Skeletal muscle tissue (tissue), 5 donors: ENCODE measurements around the gene NEAT1. TPM values are rescaled to one million over a fixed set of nuclear protein-coding genes. Genes with fewer than 3 reads are reported as not detected.

Source experiments
- H3K27ac ChIP-seq: one replicate; pipeline ENCODE4 v1.7.0; 2013; ENCODE audit warnings: mild to moderate bottlenecking, low read depth, low read length, inconsistent platforms
- H3K27me3 ChIP-seq, 3 donors: one replicate each; pipeline ENCODE4 v1.7.0; 2013; ENCODE audit warnings: low read length in 3 of 3; ENCODE audit not compliant: control insufficient read depth in 3 of 3, insufficient read depth in 3 of 3
- H3K36me3 ChIP-seq, 3 donors: one replicate each; pipeline ENCODE4 v1.7.0; 2013; ENCODE audit warnings: low read length in 3 of 3; ENCODE audit not compliant: control insufficient read depth in 3 of 3, insufficient read depth in 3 of 3
- H3K4me1 ChIP-seq, 3 donors: one replicate each; pipeline ENCODE4 v1.7.0; 2013; ENCODE audit warnings: low read length in 3 of 3, mild to moderate bottlenecking in 3 of 3; ENCODE audit not compliant: control insufficient read depth in 3 of 3, insufficient read depth in 3 of 3
- H3K4me3 ChIP-seq, 3 donors: one replicate each; pipeline ENCODE4 v1.7.0; 2013; ENCODE audit warnings: low read length in 3 of 3
- H3K9ac ChIP-seq, 3 donors: one replicate each; pipeline ENCODE4 v1.7.0; 2013; ENCODE audit warnings: low read length in 3 of 3, mild to moderate bottlenecking in 3 of 3, moderate library complexity in 2 of 3, low read depth in 1 of 3
- H3K9me3 ChIP-seq, 3 donors: one replicate each; pipeline ENCODE4 v1.7.0; 2013; ENCODE audit warnings: low read length in 3 of 3; ENCODE audit not compliant: control insufficient read depth in 3 of 3
- small RNA-seq: library from RNA; depleted of rRNA; stranded (forward); fragments of <200 nt; gene quantifications from one replicate; pipeline ENCODE3, GENCODE V24; 2014
- total RNA-seq: library from RNA; depleted of rRNA; stranded (reverse); fragments of >200 nt; gene quantifications from one replicate; pipeline ENCODE4 v1.2.3, GENCODE V29; 2014
- donor health status: Osteomylitis.

NEAT1 gene
- total RNA-seq, 1 donor from 2014 or later, result 26.1 TPM

DNA sequence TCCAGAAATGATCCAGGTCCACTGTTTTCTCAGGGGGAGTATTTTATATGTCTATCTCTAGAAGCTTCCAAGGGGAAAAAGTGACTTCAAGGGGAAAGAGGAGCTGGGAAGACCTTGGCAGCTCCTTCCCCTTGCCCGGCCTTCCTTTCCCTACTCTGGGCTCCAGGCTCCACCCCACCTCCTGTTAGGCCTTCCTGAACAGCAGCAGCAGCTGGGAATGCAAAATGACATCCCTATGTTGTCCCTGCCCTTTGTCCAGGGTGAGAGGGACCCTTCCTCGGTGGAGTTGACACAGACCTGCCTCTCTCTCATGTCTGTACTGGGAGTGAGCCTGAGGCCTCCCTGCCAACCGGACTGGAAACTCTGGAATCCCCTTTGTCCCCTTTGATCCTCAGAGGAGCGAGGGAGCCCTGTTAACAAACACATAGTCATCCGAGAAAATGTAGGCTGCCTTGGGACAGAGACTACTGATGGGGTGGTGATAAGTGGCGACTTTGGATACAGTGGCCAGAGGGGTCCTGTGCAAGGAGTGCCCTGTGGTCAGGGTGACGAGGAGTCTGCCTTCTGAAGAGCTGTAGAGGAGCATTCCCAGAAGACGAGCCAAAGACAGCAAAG is 67.2 kb downstream of the NEAT1 start:
- Histone ChIP-seq H3K9me3 (no peaks in the 10 kb centered on the region), H3K4me1 (peaks cover 89 to 90% (median 90%) of the 10 kb centered on the region in 3 donors), H3K27ac (peak overlapping the region; percentile 100), H3K4me3 (peak overlapping the region in 2 of 3 donors; percentile 43 to 54), H3K9ac (peak overlapping the region; percentile 25 to 84 (median 55)), H3K27me3 (no peaks in the 10 kb centered on the region), H3K36me3 (no peaks in the 10 kb centered on the region)

DNA sequence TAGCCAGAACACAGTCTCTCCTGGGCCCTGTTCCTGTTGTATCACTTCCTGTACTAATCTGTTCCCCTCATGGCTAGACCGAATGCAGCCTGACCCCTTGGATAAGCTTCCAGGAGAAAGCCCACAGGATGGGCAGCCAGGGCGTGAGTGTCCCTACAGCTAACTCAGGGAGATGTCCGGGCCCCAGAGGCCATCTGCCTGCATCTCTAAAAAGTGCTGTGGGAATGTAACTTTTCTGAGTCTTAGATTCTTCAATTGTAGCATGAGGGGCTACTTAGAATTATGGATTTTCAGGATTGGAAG is 68.5 kb downstream of the NEAT1 start:
- Histone ChIP-seq H3K27me3 (no peaks in the 10 kb centered on the region), H3K9ac (peak overlapping the region; percentile 78 to 85 (median 79)), H3K4me1 (peaks cover 90 to 91% (median 90%) of the 10 kb centered on the region in 3 donors), H3K4me3 (peak overlapping the region in 1 of 3 donors; percentile 2), H3K36me3 (no peaks in the 10 kb centered on the region), H3K9me3 (no peaks in the 10 kb centered on the region), H3K27ac (peak overlapping the region; percentile 100)

DNA sequence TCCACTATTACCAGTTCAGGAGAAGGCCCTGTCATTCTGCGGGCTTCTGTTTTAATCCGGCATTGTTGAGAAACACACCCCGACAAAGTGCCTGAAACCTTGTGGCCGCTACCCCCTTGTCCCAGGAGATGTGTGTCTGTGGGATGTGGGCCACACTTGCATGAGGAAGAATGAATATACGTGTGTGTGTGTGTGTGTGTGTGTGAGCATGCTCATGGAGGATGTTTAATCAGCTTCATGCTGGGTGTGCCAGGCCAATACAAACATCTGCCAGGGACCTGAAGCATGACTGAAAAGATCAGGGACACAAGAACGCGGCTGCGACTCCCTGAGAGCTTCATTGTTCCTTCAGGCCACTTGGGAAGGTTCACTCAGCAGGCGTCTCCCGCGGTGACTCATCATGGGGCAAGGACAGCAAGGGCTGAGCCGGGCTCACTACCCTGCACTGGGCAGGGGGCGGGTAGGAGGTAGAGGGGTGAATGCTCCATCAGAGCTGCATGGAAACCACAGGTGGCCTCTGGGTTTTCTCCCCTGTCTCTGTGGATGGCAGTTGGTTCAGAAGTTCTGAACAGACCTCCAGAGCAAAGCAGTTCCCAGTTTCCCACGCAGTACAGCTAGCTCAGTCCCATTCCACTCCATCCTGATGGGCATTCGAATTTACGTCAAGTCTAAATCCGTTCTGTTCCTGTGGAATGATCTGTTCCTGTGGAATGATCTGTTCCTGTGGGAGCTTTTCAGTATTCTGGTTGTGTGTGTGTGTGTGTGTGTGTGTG is 69.2 kb downstream of the NEAT1 start:
- Histone ChIP-seq H3K9me3 (no peaks in the 10 kb centered on the region), H3K36me3 (no peaks in the 10 kb centered on the region), H3K4me1 (peaks cover 92 to 94% (median 92%) of the 10 kb centered on the region in 3 donors), H3K27me3 (no peaks in the 10 kb centered on the region), H3K4me3 (peak overlapping the region in 2 of 3 donors; percentile 2 to 64), H3K9ac (peak overlapping the region; percentile 78 to 85 (median 79)), H3K27ac (peak overlapping the region; percentile 100)

DNA sequence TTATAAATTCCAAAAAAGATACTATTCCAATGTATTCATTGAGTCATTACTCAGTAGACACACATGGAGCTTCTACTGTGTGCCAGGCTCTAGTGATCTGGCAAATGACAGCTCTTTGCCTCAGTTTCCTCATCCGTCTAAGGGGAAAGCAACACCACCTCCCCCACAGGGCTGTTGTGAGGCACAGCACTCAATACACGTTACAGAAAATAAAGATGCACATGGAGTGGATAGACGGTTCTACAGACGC is 69.7 kb downstream of the NEAT1 start:
- no peaks in the 10 kb centered on the region for H3K9me3 ChIP-seq
- H3K27ac ChIP-seq, result peak overlapping the region; percentile 100
- H3K36me3 ChIP-seq, result no peaks in the 10 kb centered on the region
- no peaks in the 10 kb centered on the region for H3K27me3 ChIP-seq
- peaks cover 91 to 92% (median 91%) of the 10 kb centered on the region in 3 donors for H3K4me1 ChIP-seq
- peak overlapping the region; percentile 78 to 85 (median 79) for H3K9ac ChIP-seq
- H3K4me3 ChIP-seq, result peak overlapping the region; percentile 2 to 64 (median 43)

DNA sequence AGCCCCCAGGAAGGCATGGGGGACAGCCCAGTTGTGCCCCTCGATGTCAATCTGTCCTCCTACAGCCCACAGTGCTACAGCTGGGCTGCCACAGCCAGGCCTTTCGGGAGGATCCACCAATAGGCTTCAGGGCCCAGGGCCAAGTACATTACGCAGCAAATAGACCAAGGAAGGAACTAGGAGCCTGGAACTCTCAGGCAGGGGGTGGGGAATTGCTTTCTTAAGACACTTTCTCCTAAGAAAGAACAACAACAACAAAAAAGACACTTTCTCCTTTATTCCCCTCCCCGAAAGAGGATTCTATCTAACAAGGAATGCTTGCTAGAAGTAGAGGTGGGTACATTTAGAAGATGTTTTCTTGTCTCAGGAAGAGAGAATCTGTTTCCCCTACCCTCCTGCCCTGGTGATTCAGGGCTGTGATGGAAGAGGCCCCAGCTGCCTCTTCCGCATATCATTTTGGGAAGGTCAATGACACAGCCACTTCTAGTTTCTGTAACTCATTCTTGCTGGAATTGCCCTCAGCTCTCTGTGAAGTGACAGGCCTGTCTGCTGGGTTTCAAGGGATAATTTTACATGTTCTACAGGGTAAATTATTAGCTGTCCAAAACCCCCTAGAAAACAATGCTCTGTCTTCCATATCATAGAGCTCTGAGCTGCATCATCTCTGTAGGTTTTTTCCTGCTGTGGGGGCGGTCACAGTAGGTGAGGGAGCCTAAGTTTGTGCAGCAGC is 70.2 kb downstream of the NEAT1 start:
- Histone ChIP-seq H3K27ac (peak overlapping the region; percentile 100), H3K4me1 (peaks cover 87 to 89% (median 89%) of the 10 kb centered on the region in 3 donors), H3K9ac (peak overlapping the region; percentile 78 to 85 (median 79)), H3K9me3 (no peaks in the 10 kb centered on the region), H3K4me3 (peak overlapping the region; percentile 9 to 64 (median 43)), H3K36me3 (no peaks in the 10 kb centered on the region), H3K27me3 (no peaks in the 10 kb centered on the region)

DNA sequence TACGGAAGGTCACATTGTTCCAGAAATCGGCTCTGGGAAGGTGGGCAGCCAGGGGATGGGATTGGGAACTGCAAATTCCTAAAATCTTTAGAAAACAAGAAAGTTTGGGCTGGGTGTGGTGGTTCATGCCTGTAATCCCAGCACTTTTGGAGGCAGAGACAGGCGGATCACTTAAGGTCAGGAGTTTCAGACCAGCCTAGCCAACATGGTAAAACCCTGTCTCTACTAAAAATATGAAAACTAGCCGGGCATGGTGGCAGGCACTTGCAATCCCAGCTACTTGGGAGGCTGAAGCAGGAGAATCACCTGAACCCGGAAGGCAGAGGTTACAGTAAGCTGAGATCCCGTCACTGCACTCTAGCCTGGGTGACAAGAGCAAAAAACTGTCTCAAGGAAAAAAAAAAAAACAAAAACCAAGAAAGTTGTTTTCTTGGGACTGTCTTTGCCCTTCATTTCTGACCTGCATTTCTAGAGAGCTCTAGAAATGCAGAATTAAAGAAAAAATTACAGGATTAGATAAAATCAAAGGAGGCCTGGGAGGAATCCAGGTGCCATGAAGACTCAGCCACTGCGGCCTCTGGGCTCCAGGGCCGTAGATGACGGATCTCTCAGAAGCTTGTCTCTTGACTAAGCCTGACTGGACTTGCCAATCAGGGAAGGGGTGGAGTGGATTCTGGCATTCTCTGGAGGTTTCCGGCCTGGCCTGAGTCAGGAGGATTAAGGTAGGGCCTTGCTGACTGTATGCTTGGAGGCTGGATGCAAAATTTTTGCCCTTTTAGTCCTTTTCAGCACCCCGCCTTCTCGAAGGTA is 71.0 kb downstream of the NEAT1 start:
- Histone ChIP-seq H3K4me1 (peaks cover 81 to 83% (median 82%) of the 10 kb centered on the region in 3 donors), H3K4me3 (peak overlapping the region; percentile 9 to 64 (median 43)), H3K9ac (peak overlapping the region; percentile 78 to 85 (median 79)), H3K27ac (peak overlapping the region; percentile 100), H3K36me3 (no peaks in the 10 kb centered on the region), H3K27me3 (no peaks in the 10 kb centered on the region), H3K9me3 (no peaks in the 10 kb centered on the region)

Small RNA genes within 50 kb of the gene (small RNA-seq; reads per million reads assigned to genes)
- gene RF01684, result not detected

Other genes with a start within 250 kb of the NEAT1 start
- 75.2 TPM for gene CAPN1, start 240.9 kb upstream of the NEAT1 start, total RNA-seq
- gene POLA2, start 160.8 kb upstream of the NEAT1 start, total RNA-seq, result 2.1 TPM
- gene CDC42EP2, start 107.9 kb upstream of the NEAT1 start, total RNA-seq, result 19.3 TPM
- 24.5 TPM for gene DPF2, start 88.9 kb upstream of the NEAT1 start, total RNA-seq
- not detected for gene TIGD3, start 68.0 kb upstream of the NEAT1 start, total RNA-seq
- gene SLC25A45, start 40.2 kb upstream of the NEAT1 start, total RNA-seq, result 3.7 TPM
- 8.4 TPM for gene FRMD8, start 36.2 kb upstream of the NEAT1 start, total RNA-seq
- 7,794 TPM for gene MALAT1, start 76.2 kb downstream of the NEAT1 start, total RNA-seq
- 36.0 TPM for gene SCYL1, start 102.3 kb downstream of the NEAT1 start, total RNA-seq
- 32.9 TPM for gene LTBP3, start 135.6 kb downstream of the NEAT1 start, total RNA-seq
- 23.0 TPM for gene ZNRD2, start 147.7 kb downstream of the NEAT1 start, total RNA-seq
- gene FAM89B, start 149.7 kb downstream of the NEAT1 start, total RNA-seq, result 14.6 TPM
- gene EHBP1L1, start 153.3 kb downstream of the NEAT1 start, total RNA-seq, result 157 TPM
- gene KCNK7, start 173.0 kb downstream of the NEAT1 start, total RNA-seq, result not detected
- 23.0 TPM for gene MAP3K11, start 191.4 kb downstream of the NEAT1 start, total RNA-seq
- gene PCNX3, start 193.0 kb downstream of the NEAT1 start, total RNA-seq, result 4.7 TPM
- gene SIPA1, start 215.3 kb downstream of the NEAT1 start, total RNA-seq, result 15.7 TPM
- 13.0 TPM for gene RELA, start 240.1 kb downstream of the NEAT1 start, total RNA-seq